GM18508 (cell line): ENCODE measurements around the gene ZNF436.
"Not testable (repeated sequence)": the region's sequence is repeated elsewhere in the genome, so short reads cannot be mapped to it uniquely, and the experiment has no call there.

Experiments
- ATAC-seq: cut with Tn5 transposase; IDR thresholded peaks from one replicate; pipeline ENCODE4 v1.9.1; 2021; ENCODE audit warnings: moderate number of reproducible peaks; ENCODE audit not compliant: insufficient read depth, unreplicated experiment

Gene ZNF436

GRCh38 chr1:23330846-23331245 lies 38.8 kb downstream of the ZNF436 start:
- no peak for ATAC-seq

- no peak for ATAC-seq
Measured at GRCh38 chr1:23325393-23325792, 44.2 kb downstream of the ZNF436 start.

- no peak for ATAC-seq
Measured at GRCh38 chr1:23322770-23323169, 46.9 kb downstream of the ZNF436 start.

DNA sequence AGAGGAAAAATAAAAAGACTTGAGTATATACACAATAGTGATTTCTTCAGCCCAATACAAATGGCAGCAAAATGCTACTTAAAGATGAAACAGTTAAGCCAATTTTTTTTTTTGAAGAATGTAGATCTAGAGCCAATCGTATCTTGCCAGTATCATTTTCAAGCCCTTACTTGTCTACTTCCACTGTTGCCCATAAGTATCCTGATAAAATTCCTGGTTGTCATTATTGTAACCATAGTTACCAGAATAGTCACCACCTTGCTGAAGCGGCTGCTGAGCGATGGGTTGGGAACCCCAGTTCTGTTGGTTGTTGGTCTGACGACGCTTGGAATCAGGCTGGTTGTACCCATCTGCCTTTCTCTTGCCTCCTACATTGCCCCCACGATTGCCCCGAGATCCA lies 59.4 kb downstream of the ZNF436 start:
- not testable (repeated sequence) for ATAC-seq
